Astrocyte (in vitro differentiated cells and primary cell): ENCODE data around the gene ZNF484. TPM values are rescaled to one million over a fixed set of nuclear protein-coding genes. Genes with fewer than 3 reads are reported as not detected.
"Not testable (repeated sequence)": the region's sequence is repeated elsewhere in the genome, so short reads cannot be mapped to it uniquely, and the experiment has no call there.

ENCODE experiments used
- DNase-seq: peaks from one replicate; pipeline ENCODE4 v3.0.0-alpha.2; 2010; ENCODE audit warnings: low read depth
- FAIRE-seq: peaks from 2 replicates; lab custom pipeline; 2011; peaks lifted over from hg19 to GRCh38; lab: Jason Lieb, UNC
- H2AFZ ChIP-seq: 2 replicates; pipeline ENCODE4 v1.6.0; 2012; ENCODE audit warnings: low read depth, low read length, inconsistent platforms
- H3K27ac ChIP-seq: 2 replicates; pipeline ENCODE4 v1.5.1; 2011; ENCODE audit warnings: low read depth, low read length, inconsistent platforms
- H3K27me3 ChIP-seq: 2 replicates; pipeline ENCODE4 v1.6.0; 2011; ENCODE audit warnings: low read length, inconsistent platforms; ENCODE audit not compliant: insufficient read depth
- H3K36me3 ChIP-seq: 2 replicates; pipeline ENCODE4 v1.5.1; 2011; ENCODE audit warnings: low read length, inconsistent platforms; ENCODE audit not compliant: insufficient read depth
- H3K4me1 ChIP-seq: 2 replicates; pipeline ENCODE4 v1.5.1; 2011; ENCODE audit warnings: low read length, inconsistent platforms; ENCODE audit not compliant: insufficient read depth
- H3K4me2 ChIP-seq: 2 replicates; pipeline ENCODE4 v1.6.0; 2012; ENCODE audit warnings: low read length, inconsistent platforms
- H3K4me3 ChIP-seq: 2 replicates; pipeline ENCODE4 v1.5.1; 2011; ENCODE audit warnings: low read depth, mild to moderate bottlenecking, low read length, inconsistent platforms; ENCODE audit not compliant: insufficient read depth
- H3K79me2 ChIP-seq: 2 replicates; pipeline ENCODE4 v1.6.0; 2012; ENCODE audit warnings: mild to moderate bottlenecking, low read length, inconsistent platforms; ENCODE audit not compliant: insufficient read depth
- H3K9ac ChIP-seq: 2 replicates; pipeline ENCODE4 v1.6.0; 2012; ENCODE audit warnings: mild to moderate bottlenecking, low read length, inconsistent platforms
- H3K9me3 ChIP-seq: 2 replicates; pipeline ENCODE4 v1.5.1; 2012; ENCODE audit warnings: low read depth, mild to moderate bottlenecking, low read length, inconsistent platforms; ENCODE audit not compliant: insufficient read depth
- H4K20me1 ChIP-seq: 2 replicates; pipeline ENCODE4 v1.6.0; 2012; ENCODE audit warnings: low read length, inconsistent platforms; ENCODE audit not compliant: insufficient read depth
- H3K27ac Mint-ChIP-seq: one replicate; pipeline ENCODE4 v1.8.0; 2021; ENCODE audit warnings: mild to moderate bottlenecking, mixed read lengths; ENCODE audit not compliant: unreplicated experiment
- H3K27me3 Mint-ChIP-seq: one replicate; pipeline ENCODE4 v1.8.0; 2021; ENCODE audit warnings: low read depth, mixed read lengths; ENCODE audit not compliant: unreplicated experiment
- H3K36me3 Mint-ChIP-seq: one replicate; pipeline ENCODE4 v1.8.0; 2021; ENCODE audit warnings: low read depth, mixed read lengths; ENCODE audit not compliant: unreplicated experiment
- H3K4me1 Mint-ChIP-seq: one replicate; pipeline ENCODE4 v1.8.0; 2021; ENCODE audit warnings: low read depth, mixed read lengths; ENCODE audit not compliant: unreplicated experiment
- H3K4me3 Mint-ChIP-seq: one replicate; pipeline ENCODE4 v1.8.0; 2021; ENCODE audit warnings: mild to moderate bottlenecking, moderate library complexity, mixed read lengths; ENCODE audit not compliant: unreplicated experiment
- H3K9me3 Mint-ChIP-seq: one replicate; pipeline ENCODE4 v1.8.0; 2021; ENCODE audit warnings: mild to moderate bottlenecking, mixed read lengths; ENCODE audit not compliant: unreplicated experiment
- CTCF ChIP-seq: IDR thresholded peaks from 2 replicates; pipeline ENCODE4 v1.5.1; 2011; ENCODE audit warnings: low read depth, mild to moderate bottlenecking, inconsistent platforms, low read length, moderate library complexity; ENCODE audit not compliant: insufficient read depth
- EZH2 ChIP-seq: IDR thresholded peaks from 2 replicates; pipeline ENCODE4 v1.6.1; 2012; ENCODE audit warnings: mild to moderate bottlenecking, low read length, inconsistent platforms; ENCODE audit not compliant: insufficient read depth
- total RNA-seq: library from RNA; stranded (reverse); gene quantifications from 2 replicates; pipeline ENCODE4 v1.2.1, GENCODE V29; 2021

Gene ZNF484
- total RNA-seq, 1 donor from 2014 or later = 10.6 TPM

- Mint-ChIP-seq H3K36me3 (peaks cover 2% of the 10 kb centered on the region), H3K4me3 (no peak overlapping the region), H3K27ac (no peak overlapping the region), H3K27me3 (peaks cover 36% of the 10 kb centered on the region), H3K9me3 (peaks cover 8% of the 10 kb centered on the region), H3K4me1 (peaks cover 7% of the 10 kb centered on the region)
- no peak for DNase-seq
- H3K4me2 ChIP-seq = no peak overlapping the region
- no peak for FAIRE-seq
- no peaks in the 10 kb centered on the region for H3K36me3 ChIP-seq
- no peaks in the 10 kb centered on the region for H3K27me3 ChIP-seq
- no peak overlapping the region for H3K4me3 ChIP-seq
- no peak overlapping the region for H3K27ac ChIP-seq
- no peaks in the 10 kb centered on the region for H3K9me3 ChIP-seq
- H3K79me2 ChIP-seq = no peaks in the 10 kb centered on the region
- no peaks in the 10 kb centered on the region for H4K20me1 ChIP-seq
- no peaks in the 10 kb centered on the region for H3K4me1 ChIP-seq
- H3K9ac ChIP-seq = no peak overlapping the region
- H2AFZ ChIP-seq = no peak overlapping the region
- TF ChIP-seq CTCF (no peak), EZH2 (no peak)
These were observed 39.5 kb upstream of the ZNF484 start for GRCh38 chr9:92917176-92917800.

- Histone ChIP-seq H3K9ac (no peak overlapping the region), H3K36me3 (no peaks in the 10 kb centered on the region), H3K79me2 (no peaks in the 10 kb centered on the region), H3K4me2 (no peak overlapping the region), H3K4me1 (no peaks in the 10 kb centered on the region), H3K4me3 (no peak overlapping the region), H3K27ac (no peak overlapping the region), H2AFZ (no peak overlapping the region), H3K27me3 (peaks cover 11% of the 10 kb centered on the region), H4K20me1 (no peaks in the 10 kb centered on the region), H3K9me3 (no peaks in the 10 kb centered on the region)
- H3K27me3 Mint-ChIP-seq = peaks cover 43% of the 10 kb centered on the region
- H3K4me3 Mint-ChIP-seq = no peak overlapping the region
- no peaks in the 10 kb centered on the region for H3K4me1 Mint-ChIP-seq
- no peak overlapping the region for H3K27ac Mint-ChIP-seq
- DNase-seq (no peak), FAIRE-seq (no peak)
- TF ChIP-seq EZH2 (no peak), CTCF (no peak)
- H3K9me3 Mint-ChIP-seq = peaks cover 6% of the 10 kb centered on the region
- no peaks in the 10 kb centered on the region for H3K36me3 Mint-ChIP-seq
These were observed 34.0 kb upstream of the ZNF484 start for GRCh38 chr9:92911511-92912475.

- H3K9me3 ChIP-seq, H3K9me3 Mint-ChIP-seq, H3K9ac ChIP-seq, H3K4me1 ChIP-seq, H3K4me1 Mint-ChIP-seq, H3K79me2 ChIP-seq, H3K36me3 ChIP-seq, H3K4me3 ChIP-seq, FAIRE-seq, H2AFZ ChIP-seq, DNase-seq, H4K20me1 ChIP-seq, H3K27ac Mint-ChIP-seq, H3K27ac ChIP-seq, H3K36me3 Mint-ChIP-seq, H3K4me2 ChIP-seq, H3K27me3 ChIP-seq, H3K4me3 Mint-ChIP-seq: not testable (repeated sequence)
- peaks cover 12% of the 10 kb centered on the region for H3K27me3 Mint-ChIP-seq
These were observed 27.3 kb upstream of the ZNF484 start for GRCh38 chr9:92905137-92905536.
